Endothelial cell of umbilical vein (primary cell): ENCODE results near the gene KLF16. TPM values are rescaled to one million over a fixed set of nuclear protein-coding genes. Genes with fewer than 3 reads are reported as not detected.

Experiments
- BruUV-seq: library from RNA; stranded (reverse); fragments of 400-500 nt; replicated peaks from 2 replicates; lab custom pipeline; 2021; lab: Mats Ljungman, UMichigan
- CTCF ChIA-PET: fragments of 300-600, 350-600 bp; sonication (Branson Sonifier 250); formaldehyde crosslinking; loops from one replicate; lab custom pipeline; 2021; ENCODE audit warnings: antibody characterized with exemption, inconsistent platforms; lab: Charles Lee
- POLR2A ChIA-PET: fragments of 300-600, 350-600 bp; sonication (Branson Sonifier 250); formaldehyde crosslinking; loops from one replicate; lab custom pipeline; 2021; ENCODE audit warnings: antibody characterized with exemption, inconsistent platforms; lab: Charles Lee
- DNase-seq: peaks from one replicate; pipeline ENCODE4 v3.0.0-alpha.2; 2011; ENCODE audit warnings: low read depth, low spot score
- FAIRE-seq: peaks from 2 replicates; lab custom pipeline; 2011; peaks lifted over from hg19 to GRCh38; lab: Jason Lieb, UNC
- H2AFZ ChIP-seq: 2 replicates; pipeline ENCODE4 v1.6.0; 2012; ENCODE audit warnings: low read depth, low read length, control low read depth, inconsistent platforms
- H3K27ac ChIP-seq: 2 replicates; pipeline ENCODE4 v1.5.1; 2011; ENCODE audit warnings: low read depth, mild to moderate bottlenecking, control low read depth, low read length, moderate library complexity; ENCODE audit not compliant: insufficient read depth
- H3K27me3 ChIP-seq, 2 experiments: 2 replicates each; pipeline versions ENCODE4 v1.6.0 to v1.6.1; 2011; ENCODE audit warnings: low read length in 2 of 2, mixed read lengths in 1 of 2; ENCODE audit not compliant: control insufficient read depth in 2 of 2, insufficient read depth in 2 of 2
- H3K36me3 ChIP-seq, 2 experiments: 2 replicates in 1 of 2; 3 replicates in 1 of 2; pipeline ENCODE4 v1.5.1; 2011; ENCODE audit warnings: low read length in 2 of 2, mild to moderate bottlenecking in 1 of 2, moderate library complexity in 1 of 2; ENCODE audit not compliant: control insufficient read depth in 2 of 2, insufficient read depth in 2 of 2; ENCODE audit errors: extremely low read depth in 1 of 2
- H3K4me1 ChIP-seq: 3 replicates; pipeline ENCODE4 v1.5.1; 2011; ENCODE audit warnings: mild to moderate bottlenecking, low read length; ENCODE audit not compliant: control insufficient read depth, insufficient read depth; ENCODE audit errors: extremely low read depth
- H3K4me2 ChIP-seq: 2 replicates; pipeline ENCODE4 v1.6.1; 2011; ENCODE audit warnings: low read length, control low read depth, mixed read lengths; ENCODE audit not compliant: insufficient read depth
- H3K4me3 ChIP-seq, 3 experiments: fragments of 200-600 bp in 1 of 3; sonication (generic), shearing (Covaris generic) in 1 of 3; replicated peaks in 1 of 3; 2 replicates each; pipeline ENCODE4 v1.5.1; 2011 to 2016; ENCODE audit warnings: control low read depth in 3 of 3, low read length in 3 of 3, mild to moderate bottlenecking in 2 of 3, inconsistent platforms in 1 of 3, low read depth in 1 of 3, moderate library complexity in 1 of 3; ENCODE audit not compliant: insufficient read depth in 1 of 3
- H3K79me2 ChIP-seq: 2 replicates; pipeline ENCODE4 v1.6.0; 2012; ENCODE audit warnings: low read length, inconsistent platforms; ENCODE audit not compliant: control insufficient read depth, insufficient read depth
- H3K9ac ChIP-seq: replicated peaks from 2 replicates; pipeline ENCODE3; 2011; ENCODE audit warnings: low read length, control low read depth; ENCODE audit not compliant: insufficient read depth; ENCODE audit errors: extremely low read depth
- H3K9me1 ChIP-seq: replicated peaks from 3 replicates; pipeline ENCODE4 v1.6.0; 2011; ENCODE audit warnings: mild to moderate bottlenecking, low read length; ENCODE audit not compliant: control insufficient read depth, insufficient read depth; ENCODE audit errors: extremely low read depth
- H3K9me3 ChIP-seq: replicated peaks from 2 replicates; pipeline ENCODE4 v1.5.1; 2012; ENCODE audit warnings: low read length, inconsistent platforms; ENCODE audit not compliant: control insufficient read depth, insufficient read depth
- H4K20me1 ChIP-seq: replicated peaks from 2 replicates; pipeline ENCODE3; 2011; ENCODE audit warnings: mild to moderate bottlenecking, low read length; ENCODE audit not compliant: control insufficient read depth, insufficient read depth; ENCODE audit errors: extremely low read depth
- CTCF ChIP-seq, 2 donors: IDR thresholded peaks; 1 replicate in 1 of 2; 2 replicates in 1 of 2; pipeline ENCODE4 v1.5.1; 2011; ENCODE audit warnings: low read length in 2 of 2, mild to moderate bottlenecking in 2 of 2, moderate library complexity in 2 of 2, control low read depth in 1 of 2, inconsistent platforms in 1 of 2, low read depth in 1 of 2; ENCODE audit not compliant: insufficient read depth in 1 of 2; ENCODE audit errors: extremely low read depth in 1 of 2
- EZH2 ChIP-seq: IDR thresholded peaks from 2 replicates; pipeline ENCODE4 v1.6.1; 2012; ENCODE audit warnings: borderline replicate concordance, low read depth, mild to moderate bottlenecking, moderate library complexity, low read length, inconsistent platforms; ENCODE audit not compliant: severe bottlenecking
- FOS ChIP-seq: IDR thresholded peaks from 2 replicates; pipeline ENCODE4 v1.6.1; 2011; ENCODE audit warnings: mild to moderate bottlenecking, low read length, moderate library complexity, borderline replicate concordance; ENCODE audit not compliant: insufficient read depth
- GATA2 ChIP-seq: IDR thresholded peaks from 2 replicates; pipeline ENCODE4 v1.7.0; 2011; ENCODE audit warnings: low read depth, mild to moderate bottlenecking, moderate library complexity, mixed read lengths, low read length; ENCODE audit not compliant: insufficient read length, insufficient read depth
- JUN ChIP-seq: IDR thresholded peaks from 2 replicates; pipeline ENCODE4 v1.6.1; 2011; ENCODE audit warnings: borderline replicate concordance, low read depth; ENCODE audit not compliant: insufficient read length, insufficient read depth
- MAX ChIP-seq: IDR thresholded peaks from 2 replicates; pipeline ENCODE4 v1.6.1; 2011; ENCODE audit not compliant: insufficient read depth, insufficient read length
- MYC ChIP-seq: IDR thresholded peaks from one replicate; pipeline ENCODE4 v1.6.1; 2011; ENCODE audit warnings: mild to moderate bottlenecking, low read depth, low read length
- POLR2A ChIP-seq: IDR thresholded peaks from 2 replicates; pipeline ENCODE4 v1.6.1; 2012; ENCODE audit warnings: low read depth, mild to moderate bottlenecking, control low read depth, low read length
- POLR2AphosphoS5 ChIP-seq: IDR thresholded peaks from 2 replicates; pipeline ENCODE4 v1.6.1; 2012; ENCODE audit warnings: low read depth, mild to moderate bottlenecking, control low read depth, low read length, moderate library complexity; ENCODE audit not compliant: insufficient read depth
- dilution Hi-C: fragments of 300-500 bp; cut with MboI; formaldehyde crosslinking; loops from one replicate; pipeline ENCODE4 v1.15.0; 2019; ENCODE audit warnings: low sequenced_read_pairs; ENCODE audit not compliant: extremely low pct_ligation_motif_present
- intact Hi-C: fragments of 100-400 bp; cut with micrococcal nuclease; formaldehyde crosslinking; loops from one replicate; pipeline ENCODE4 v1.10.0; 2022
- polyA plus RNA-seq, 4 experiments: library from polyadenylated mRNA; depleted of rRNA in 3 of 4; stranded (reverse) in 3 of 4; unstranded in 1 of 4; fragments of >200 nt; gene quantifications; 2 replicates each; pipeline versions ENCODE4 v1.2.1 to v1.2.3, GENCODE V29; 2011 to 2012; ENCODE audit warnings: missing spikeins in 1 of 4
- total RNA-seq: library from RNA; stranded (reverse); gene quantifications from 2 replicates; pipeline ENCODE4 v1.2.3, GENCODE V29; 2021

Gene KLF16
- total and polyA plus RNA-seq, 2 donors (not counting 3 experiments of a cell fraction or from before 2014, with no cell fraction given) = 11.6 to 36.6 TPM

GRCh38 chr19:1889907-1890306 lies 26.5 kb upstream of the KLF16 start:
- TF ChIP-seq EZH2 (no peak), GATA2 (no peak), JUN (no peak), POLR2A (no peak), POLR2AphosphoS5 (no peak), CTCF (IDR thresholded peaks at IDR 0.05; ENCODE audit: extremely low read depth in 1 of 2, insufficient read depth in 1 of 2, low read depth in 1 of 2, low read length in 2 of 2) (no peak), MYC (no peak), FOS (no peak), MAX (no peak)
- no peak overlapping the region for H3K4me3 ChIP-seq

More at GRCh38 chr19:1889907-1890306, 26.5 kb upstream of the KLF16 start:
- no peak overlapping the region for H3K4me2 ChIP-seq
- no peak for DNase-seq
- no peak overlapping the region for H2AFZ ChIP-seq
- H3K9me1 ChIP-seq = no peaks in the 10 kb centered on the region
- H3K27ac ChIP-seq = no peak overlapping the region
- intact Hi-C loops = no loop called here
- H3K4me1 ChIP-seq = no peaks in the 10 kb centered on the region
- H3K79me2 ChIP-seq = peaks cover 2% of the 10 kb centered on the region
- POLR2A ChIA-PET = no interaction called here
- FAIRE-seq = no peak
- no peaks in the 10 kb centered on the region for H3K27me3 ChIP-seq
- BruUV-seq = no TSS peak
- no peak overlapping the region for H3K9ac ChIP-seq
- no peaks in the 10 kb centered on the region for H3K9me3 ChIP-seq
- no peaks in the 10 kb centered on the region for H3K36me3 ChIP-seq
- dilution Hi-C loops = no loop called here
- H4K20me1 ChIP-seq = no peaks in the 10 kb centered on the region
- CTCF ChIA-PET = no interaction called here
